ENCODE results near the gene OPTN. TPM values are rescaled to one million over a fixed set of nuclear protein-coding genes. Genes with fewer than 3 reads are reported as not detected.
A peak's percentile ranks its signal among the peaks of the same experiment; 100 is the strongest.
"Not testable (repeated sequence)": the region's sequence is repeated elsewhere in the genome, so short reads cannot be mapped to it uniquely, and the experiment has no call there.

The OPTN gene
- polyA plus RNA-seq, 3 donors = 37.5 to 38.3 (median 38.1) TPM

- DNase-seq (ENCODE audit: low read depth in 3 of 3, low spot score in 2 of 3) = no peak
These were observed 11.9 kb upstream of the OPTN start for GRCh38 chr10:13087986-13088618.

GRCh38 chr10:13089345-13089744 is 10.6 kb upstream of the OPTN start:
- DNase-seq (ENCODE audit: low read depth in 3 of 3, low spot score in 2 of 3) = no peak

DNA sequence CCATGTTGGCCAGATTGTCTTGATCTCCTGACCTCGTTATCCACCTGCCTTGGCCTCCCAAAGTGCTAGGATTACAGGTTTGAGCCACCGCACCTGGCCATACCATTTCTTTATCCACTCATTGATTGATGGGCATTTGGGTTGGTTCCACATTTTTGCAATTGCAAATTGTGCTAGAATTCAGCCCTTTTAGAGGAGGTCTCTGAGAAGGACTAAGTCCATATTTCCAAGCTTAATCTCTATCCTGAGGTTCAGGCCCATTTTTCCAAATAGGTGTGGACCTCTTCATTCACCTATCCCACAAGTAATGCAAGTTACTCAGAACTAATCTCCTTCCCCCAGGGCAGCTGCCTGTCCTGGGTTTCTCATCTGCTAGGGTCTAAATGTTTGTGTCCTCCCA is 9.7 kb upstream of the OPTN start:
- DNase-seq (ENCODE audit: low read depth in 3 of 3, low spot score in 2 of 3) = no peak

DNA sequence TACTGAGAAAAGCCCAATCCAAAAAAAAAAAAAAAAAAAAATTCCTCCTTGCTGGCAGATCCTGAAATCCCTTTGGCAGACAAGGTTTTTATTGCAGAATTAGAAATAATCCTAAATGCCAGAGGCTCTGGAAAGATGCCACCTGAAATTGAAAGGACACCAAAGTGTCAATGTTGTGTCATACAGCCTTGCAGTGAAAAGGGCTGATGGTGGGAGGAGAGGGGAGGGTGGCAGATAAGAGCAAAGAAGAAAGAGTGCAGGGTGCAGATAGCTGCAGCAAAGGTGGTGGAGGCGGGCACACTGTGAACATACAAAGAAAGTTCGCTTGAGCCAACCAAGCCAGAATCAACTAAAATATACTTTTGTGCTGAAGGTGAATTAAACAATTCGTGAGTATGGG is 8.2 kb upstream of the OPTN start:
- no peak for DNase-seq (ENCODE audit: low read depth in 3 of 3, low spot score in 2 of 3)

GRCh38 chr10:13092291-13093102 is 7.5 kb upstream of the OPTN start:
- DNase-seq (ENCODE audit: low read depth in 3 of 3, low spot score in 2 of 3) = no peak

DNA sequence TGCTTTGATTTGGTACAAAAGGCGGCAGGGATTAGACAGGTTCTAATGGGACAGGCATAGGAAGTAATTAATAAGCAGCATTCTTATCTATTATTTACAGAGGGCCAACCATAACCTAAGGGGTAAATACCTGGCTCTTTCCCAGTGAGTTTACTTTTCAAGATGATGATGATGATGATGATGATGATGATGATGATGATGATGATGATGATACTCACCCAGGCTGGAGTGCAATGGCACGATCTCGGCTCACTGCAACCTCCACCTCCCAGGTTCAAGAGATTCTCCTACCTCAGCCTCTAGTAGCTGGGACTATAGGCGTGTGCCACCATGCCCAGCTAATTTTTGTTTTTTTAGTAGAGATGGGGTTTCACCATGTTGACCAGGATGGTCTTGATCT is 5.9 kb upstream of the OPTN start:
- not testable (repeated sequence) for DNase-seq (ENCODE audit: low read depth in 3 of 3, low spot score in 2 of 3)

GRCh38 chr10:13095094-13095493 is 4.9 kb upstream of the OPTN start:
- no peak for DNase-seq (ENCODE audit: low read depth in 3 of 3, low spot score in 2 of 3)

DNA sequence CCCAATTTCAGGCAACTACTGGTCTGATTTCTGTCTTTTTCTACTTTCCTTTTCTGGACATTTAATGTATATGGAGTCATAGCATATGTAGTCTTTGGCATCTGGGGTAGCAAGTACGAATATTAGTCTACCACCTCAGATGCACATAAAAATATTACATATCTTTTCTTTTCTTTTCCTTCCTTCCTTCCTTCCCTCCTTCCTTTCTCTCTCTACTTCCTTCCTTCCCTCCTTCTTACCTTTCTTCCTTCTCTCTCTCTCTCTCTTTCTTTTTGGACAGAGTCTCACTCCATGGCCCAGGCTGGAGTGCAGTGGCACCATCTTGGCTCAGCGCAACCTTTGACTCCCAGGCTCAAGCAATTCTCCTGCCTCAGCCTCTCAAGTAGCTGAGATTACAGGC is 4.0 kb upstream of the OPTN start:
- no peak for DNase-seq (ENCODE audit: low read depth in 3 of 3, low spot score in 2 of 3)

- DNase-seq (ENCODE audit: low read depth in 3 of 3, low spot score in 2 of 3) = peak; percentile 47 to 65 (median 52)
These were observed 758 bp upstream of the OPTN start for GRCh38 chr10:13099144-13099665.

- no peak for DNase-seq (ENCODE audit: low read depth in 3 of 3, low spot score in 2 of 3)
These were observed 659 bp downstream of the OPTN start for GRCh38 chr10:13100349-13101294.

DNA sequence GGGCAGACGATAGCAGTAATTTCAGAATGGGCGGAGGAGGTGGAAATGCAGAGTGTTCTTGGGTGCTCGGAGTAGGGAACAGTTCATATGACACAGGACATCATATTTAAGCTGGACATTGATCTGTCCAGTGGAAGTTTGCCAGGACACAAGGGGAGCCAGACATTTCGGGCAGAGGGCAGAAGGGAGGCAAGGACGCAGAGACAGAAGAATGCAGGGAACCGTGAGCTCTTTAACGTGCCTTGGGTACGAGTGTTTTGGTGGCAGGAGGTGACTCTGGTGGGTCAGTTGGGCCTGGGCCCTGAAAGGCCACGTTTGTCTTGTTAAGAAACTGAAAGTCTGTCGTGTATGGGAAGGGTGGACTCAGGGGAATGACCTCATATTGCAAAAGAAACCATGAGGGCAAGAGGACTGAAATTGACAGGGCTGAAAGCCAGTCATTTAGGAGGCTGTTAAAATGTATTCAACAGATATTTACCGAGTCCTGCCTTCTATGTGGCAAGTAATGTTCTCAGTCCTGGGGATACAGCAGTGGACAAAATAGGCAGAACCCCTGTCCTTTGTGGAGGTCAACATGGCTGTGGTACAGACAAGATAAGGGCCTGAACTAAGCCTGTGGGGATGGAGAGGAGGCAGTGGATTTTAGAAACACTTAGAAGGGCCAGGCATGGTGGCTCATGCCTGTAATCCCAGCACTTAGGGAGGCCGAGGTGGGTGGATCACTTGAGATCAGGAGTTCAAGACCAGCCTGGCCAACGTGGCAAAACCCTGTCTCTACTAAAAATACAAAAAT is 2.2 kb downstream of the OPTN start:
- DNase-seq (ENCODE audit: low read depth in 3 of 3, low spot score in 2 of 3) = no peak

- DNase-seq (ENCODE audit: low read depth in 3 of 3, low spot score in 2 of 3) = no peak
These were observed 3.6 kb downstream of the OPTN start for GRCh38 chr10:13103554-13103953.

DNA sequence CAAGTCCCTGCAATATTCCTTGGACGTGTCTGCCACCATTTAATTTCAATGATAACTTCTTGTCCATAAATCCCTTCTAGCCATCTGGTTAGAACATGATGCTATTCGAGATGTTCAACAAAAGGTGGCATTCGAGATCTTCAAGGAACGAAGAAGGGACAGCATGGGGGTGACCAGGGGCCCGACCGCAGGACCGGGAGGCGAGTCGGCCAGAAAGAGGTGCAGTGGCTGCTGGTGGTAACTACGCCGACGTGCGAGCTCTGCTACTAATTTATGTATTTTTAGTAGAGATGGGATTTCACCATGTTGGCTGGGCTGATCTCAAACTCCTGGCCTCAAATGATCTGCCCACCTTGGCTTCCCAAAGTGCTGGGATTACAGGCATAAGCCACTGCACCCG is 4.7 kb downstream of the OPTN start:
- DNase-seq (ENCODE audit: low read depth in 3 of 3, low spot score in 2 of 3) = no peak

DNA sequence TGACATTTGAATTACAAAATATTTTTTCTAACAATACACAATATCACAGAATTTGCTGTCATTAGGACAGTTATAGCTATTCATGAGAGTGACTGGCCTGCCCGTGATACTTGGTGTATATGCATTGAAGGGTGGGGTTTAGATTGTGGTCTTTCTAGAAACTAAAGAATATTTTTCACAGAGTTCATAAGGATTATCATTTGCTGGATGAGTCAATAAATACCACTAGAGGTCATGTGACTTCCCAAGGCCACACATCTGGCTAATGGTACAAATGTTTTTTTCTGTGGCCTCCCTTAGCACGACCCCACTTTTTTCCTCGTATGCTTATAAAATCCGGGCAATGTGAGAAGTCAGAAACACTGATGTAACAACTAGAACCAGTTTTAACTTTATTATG is 5.2 kb downstream of the OPTN start:
- DNase-seq (ENCODE audit: low read depth in 3 of 3, low spot score in 2 of 3) = no peak

- DNase-seq (ENCODE audit: low read depth in 3 of 3, low spot score in 2 of 3) = no peak
These were observed 6.6 kb downstream of the OPTN start for GRCh38 chr10:13106387-13107045.

DNA sequence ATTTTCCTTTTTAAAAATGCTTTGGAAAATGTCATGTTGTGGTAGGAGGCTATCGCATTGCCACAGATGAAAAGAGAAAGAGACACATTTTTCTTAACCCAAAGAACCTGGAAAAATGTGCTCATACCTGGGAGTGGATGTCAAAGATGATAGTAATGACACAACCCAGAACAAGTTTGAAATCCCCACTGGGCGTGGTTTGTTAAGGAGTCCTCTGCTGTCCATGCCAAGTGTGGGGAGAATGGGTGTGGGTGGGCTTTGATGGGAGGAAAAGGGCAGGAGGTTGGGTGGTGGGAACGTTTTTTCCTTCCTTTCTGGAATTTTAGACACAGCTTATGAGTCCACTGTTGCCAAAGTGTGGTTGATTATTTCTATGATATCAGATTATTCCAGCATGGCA is 10.9 kb downstream of the OPTN start:
- no peak for DNase-seq (ENCODE audit: low read depth in 3 of 3, low spot score in 2 of 3)

DNA sequence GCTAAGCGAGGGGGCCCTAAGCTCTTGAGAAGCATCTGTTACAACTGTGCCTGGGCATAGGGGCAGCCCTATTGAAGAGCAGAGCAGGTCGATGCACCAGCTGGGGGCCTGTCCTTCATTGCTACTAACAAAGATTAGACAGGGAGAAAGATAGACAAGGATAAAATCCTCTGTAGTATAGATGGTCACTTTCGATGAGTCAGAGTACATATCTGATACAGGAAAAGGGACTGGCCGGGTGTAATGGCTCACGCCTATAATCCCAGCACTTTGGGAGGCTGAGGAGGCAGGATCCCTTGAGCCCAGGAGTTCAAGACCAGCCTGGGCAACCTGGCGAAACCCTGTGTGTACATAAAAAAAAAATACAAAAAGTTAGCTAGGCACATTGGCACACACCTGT is 13.6 kb downstream of the OPTN start:
- no peak for DNase-seq (ENCODE audit: low read depth in 3 of 3, low spot score in 2 of 3)

DNA sequence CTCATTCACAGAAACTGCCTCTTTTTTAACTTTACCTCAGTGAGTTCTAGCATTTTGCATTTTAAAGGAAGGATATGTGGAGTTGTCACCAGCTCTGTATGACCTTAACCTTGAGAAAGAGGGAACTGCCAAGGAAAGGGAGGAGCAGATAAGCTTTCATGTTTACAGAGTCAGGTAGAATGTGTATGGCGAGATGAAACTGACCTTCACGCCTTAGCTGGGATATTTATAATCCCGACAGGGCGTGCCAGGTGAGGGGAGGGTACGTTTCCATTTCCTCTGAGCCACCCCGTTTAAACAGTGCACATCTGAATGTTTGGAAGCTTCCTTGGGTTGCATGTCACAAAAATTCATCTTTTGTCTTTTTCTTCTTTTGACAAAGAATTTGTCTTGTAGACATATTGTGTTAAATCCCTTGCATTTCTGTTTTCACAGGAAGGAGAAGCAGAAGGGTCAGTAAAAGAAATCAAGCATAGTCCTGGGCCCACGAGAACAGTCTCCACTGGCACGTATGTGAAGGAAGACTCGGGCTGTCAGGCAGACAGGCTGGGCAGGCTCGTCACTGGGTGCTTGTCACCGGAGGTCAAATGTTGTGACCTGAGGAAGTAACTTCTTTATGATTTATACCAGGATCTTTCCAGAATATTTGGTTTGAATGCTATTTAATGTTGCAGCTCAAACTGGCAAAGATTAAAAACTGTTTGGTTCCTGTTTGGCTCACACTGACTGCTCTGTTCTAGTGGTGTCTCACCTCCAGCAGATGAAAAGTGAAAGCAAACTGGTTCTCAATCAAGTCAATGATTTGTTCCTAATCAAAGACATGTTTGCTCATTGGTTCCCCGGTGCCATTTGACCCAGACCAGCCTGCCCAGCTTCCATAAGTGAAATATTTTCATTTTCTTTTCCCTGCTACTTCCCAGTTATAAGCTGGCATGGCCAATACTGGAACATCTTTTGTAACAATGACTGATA is 16.2 kb downstream of the OPTN start:
- no peak for DNase-seq (ENCODE audit: low read depth in 3 of 3, low spot score in 2 of 3)

Data from right renal cortex interstitium (tissue), 3 donors.